Keratinocyte (primary cell): ENCODE measurements around the gene CUZD1. TPM values are rescaled to one million over a fixed set of nuclear protein-coding genes. Genes with fewer than 3 reads are reported as not detected.

Experiments used
- DNase-seq: peaks from one replicate; pipeline ENCODE4 v3.0.0-alpha.2; 2011; ENCODE audit warnings: low read depth, missing footprints, low spot score
- FAIRE-seq: peaks from 2 replicates; lab custom pipeline; 2011; peaks lifted over from hg19 to GRCh38; lab: Jason Lieb, UNC
- H2AFZ ChIP-seq: 2 replicates; pipeline ENCODE4 v1.6.0; 2012; ENCODE audit warnings: low read length, control low read depth, inconsistent platforms; ENCODE audit not compliant: control insufficient read depth
- H3K27ac ChIP-seq: 2 replicates; pipeline ENCODE4 v1.5.1; 2011; ENCODE audit warnings: low read length; ENCODE audit not compliant: control insufficient read depth, insufficient read depth
- H3K27me3 ChIP-seq: 3 replicates; pipeline ENCODE4 v1.6.0; 2011; ENCODE audit warnings: low read length; ENCODE audit not compliant: control insufficient read depth, insufficient read depth; ENCODE audit errors: extremely low read depth
- H3K36me3 ChIP-seq, 2 experiments: 2 replicates in 1 of 2; 3 replicates in 1 of 2; pipeline ENCODE4 v1.5.1; 2011; ENCODE audit warnings: low read length in 2 of 2, mild to moderate bottlenecking in 1 of 2; ENCODE audit not compliant: control insufficient read depth in 2 of 2, insufficient read depth in 2 of 2; ENCODE audit errors: extremely low read depth in 1 of 2
- H3K4me1 ChIP-seq: 3 replicates; pipeline ENCODE4 v1.5.1; 2011; ENCODE audit warnings: low read length; ENCODE audit not compliant: control insufficient read depth, insufficient read depth; ENCODE audit errors: extremely low read depth
- H3K4me2 ChIP-seq: 3 replicates; pipeline ENCODE4 v1.6.0; 2011; ENCODE audit warnings: low read depth, low read length; ENCODE audit not compliant: control insufficient read depth, insufficient read depth; ENCODE audit errors: extremely low read depth
- H3K4me3 ChIP-seq, 3 experiments: fragments of 200-600 bp in 1 of 3; sonication (generic) in 1 of 3; 2 replicates in 2 of 3; 3 replicates in 1 of 3; pipeline ENCODE4 v1.5.1; 2011 to 2016; ENCODE audit warnings: low read length in 3 of 3, mild to moderate bottlenecking in 3 of 3, control low read depth in 2 of 3, inconsistent platforms in 1 of 3, low read depth in 1 of 3, mixed read lengths in 1 of 3, mixed run types in 1 of 3, moderate library complexity in 1 of 3; ENCODE audit not compliant: control insufficient read depth in 2 of 3, insufficient read depth in 2 of 3; ENCODE audit errors: extremely low read depth in 1 of 3
- H3K79me2 ChIP-seq: 2 replicates; pipeline ENCODE4 v1.6.0; 2012; ENCODE audit warnings: low read length; ENCODE audit not compliant: control insufficient read depth, insufficient read depth
- H3K9ac ChIP-seq: 3 replicates; pipeline ENCODE4 v1.6.0; 2011; ENCODE audit warnings: low read length; ENCODE audit not compliant: control insufficient read depth, insufficient read depth; ENCODE audit errors: extremely low read depth
- H3K9me1 ChIP-seq: 3 replicates; pipeline ENCODE4 v1.6.0; 2011; ENCODE audit warnings: low read length; ENCODE audit not compliant: control insufficient read depth, insufficient read depth; ENCODE audit errors: extremely low read depth
- H3K9me3 ChIP-seq: 2 replicates; pipeline ENCODE4 v1.5.1; 2012; ENCODE audit warnings: low read depth, low read length; ENCODE audit not compliant: control insufficient read depth
- H4K20me1 ChIP-seq: 3 replicates; pipeline ENCODE4 v1.6.0; 2011; ENCODE audit warnings: low read length; ENCODE audit not compliant: control insufficient read depth, insufficient read depth; ENCODE audit errors: extremely low read depth
- CTCF ChIP-seq, 3 experiments: IDR thresholded peaks in 1 of 3; conservative IDR thresholded peaks in 1 of 3; optimal IDR thresholded peaks in 1 of 3; 2 replicates in 2 of 3; 3 replicates in 1 of 3; pipeline versions ENCODE3 to v1.5.1; 2011; ENCODE audit warnings: low read length in 3 of 3, mild to moderate bottlenecking in 3 of 3, moderate library complexity in 2 of 3, control low read depth in 1 of 3, inconsistent platforms in 1 of 3; ENCODE audit not compliant: insufficient read depth in 2 of 3; ENCODE audit errors: extremely low read depth in 1 of 3
- EZH2 ChIP-seq: IDR thresholded peaks from one replicate; pipeline ENCODE4 v1.6.1; 2012; ENCODE audit warnings: inconsistent platforms, mild to moderate bottlenecking, low read length, moderate library complexity
- dilution Hi-C: fragments of 300-500 bp; cut with MboI; formaldehyde crosslinking; loops from one replicate; pipeline ENCODE4 v1.7.0; 2020; ENCODE audit warnings: low sequenced_read_pairs; ENCODE audit not compliant: extremely low pct_ligation_motif_present
- polyA plus RNA-seq, 5 experiments: library from polyadenylated mRNA; depleted of rRNA in 3 of 5; stranded (reverse) in 3 of 5; stranded (forward) in 1 of 5; unstranded in 1 of 5; fragments of >200 nt; gene quantifications; 1 replicate in 1 of 5; 2 replicates in 3 of 5; 3 replicates in 1 of 5; pipeline versions ENCODE4 v1.2.1 to v1.2.3, GENCODE V29; 2011 to 2012; ENCODE audit warnings: missing spikeins in 2 of 5, low read depth in 1 of 5, low replicate concordance in 1 of 5

Gene CUZD1
- polyA plus RNA-seq, 1 donor (not counting 4 experiments of a cell fraction or from before 2014, with no cell fraction given) = 0.93 TPM

GRCh38 chr10:122839505-122839904 lies 6.2 kb downstream of the CUZD1 start:
- H3K9ac ChIP-seq = no peak overlapping the region
- no peaks in the 10 kb centered on the region for H3K4me1 ChIP-seq
- no peaks in the 10 kb centered on the region for H3K27me3 ChIP-seq
- no peaks in the 10 kb centered on the region for H3K79me2 ChIP-seq
- no peak overlapping the region for H3K4me2 ChIP-seq
- H3K27ac ChIP-seq = no peak overlapping the region
- peaks cover 0 to 1% of the 10 kb centered on the region in 2 experiments for H3K36me3 ChIP-seq
- no peak overlapping the region for H3K4me3 ChIP-seq
- no peak for FAIRE-seq
- H3K9me3 ChIP-seq = no peaks in the 10 kb centered on the region
- H4K20me1 ChIP-seq = no peaks in the 10 kb centered on the region
- no peak for DNase-seq
- dilution Hi-C loops = no loop called here
- H3K9me1 ChIP-seq = no peaks in the 10 kb centered on the region
- TF ChIP-seq CTCF (optimal IDR thresholded peaks at IDR 0.05 in 1 of 3, IDR thresholded peaks at IDR 0.05 in 1 of 3, conservative IDR thresholded peaks at IDR 0.05 in 1 of 3; ENCODE audit: extremely low read depth in 1 of 3, insufficient read depth in 2 of 3, low read length in 3 of 3) (no peak), EZH2 (no peak)
- H2AFZ ChIP-seq = no peak overlapping the region

DNA sequence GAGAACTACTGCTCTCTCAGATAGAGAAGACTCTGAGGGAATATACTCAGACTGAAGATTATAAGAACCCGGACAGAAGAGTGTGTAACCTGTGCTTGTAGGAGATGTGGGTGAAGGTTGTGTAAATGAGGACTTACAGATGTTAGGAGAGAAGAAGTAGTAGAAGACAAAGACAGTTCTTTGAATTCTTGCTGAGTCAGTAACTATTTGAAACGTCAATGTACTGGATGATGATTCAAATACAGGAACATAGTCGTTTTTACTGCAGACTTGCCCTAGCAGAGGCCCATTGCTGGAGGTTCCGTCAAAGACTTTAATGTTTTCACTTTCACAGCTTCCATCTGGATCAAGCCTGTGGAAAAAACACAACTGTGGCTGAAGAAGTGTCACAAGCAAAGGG lies 6.8 kb downstream of the CUZD1 start:
- H2AFZ ChIP-seq = no peak overlapping the region
- no peak overlapping the region for H3K4me3 ChIP-seq
- H3K27me3 ChIP-seq = no peaks in the 10 kb centered on the region
- no peak overlapping the region for H3K4me2 ChIP-seq
- H3K4me1 ChIP-seq = no peaks in the 10 kb centered on the region
- no peaks in the 10 kb centered on the region for H3K9me1 ChIP-seq
- peaks cover 0 to 1% of the 10 kb centered on the region in 2 experiments for H3K36me3 ChIP-seq
- no peaks in the 10 kb centered on the region for H4K20me1 ChIP-seq
- DNase-seq (no peak), FAIRE-seq (no peak)
- dilution Hi-C loops = no loop called here
- no peak overlapping the region for H3K9ac ChIP-seq
- TF ChIP-seq EZH2 = no peak
- TF ChIP-seq CTCF (optimal IDR thresholded peaks at IDR 0.05 in 1 of 3, IDR thresholded peaks at IDR 0.05 in 1 of 3, conservative IDR thresholded peaks at IDR 0.05 in 1 of 3; ENCODE audit: extremely low read depth in 1 of 3, insufficient read depth in 2 of 3, low read length in 3 of 3) = no peak
- H3K79me2 ChIP-seq = no peaks in the 10 kb centered on the region
- no peak overlapping the region for H3K27ac ChIP-seq
- no peaks in the 10 kb centered on the region for H3K9me3 ChIP-seq
